Right lobe of liver (tissue), 6 donors: Measurements from ENCODE around the gene TSN. TPM values are rescaled to one million over a fixed set of nuclear protein-coding genes. Genes with fewer than 3 reads are reported as not detected.
A peak's percentile ranks its signal among the peaks of the same experiment; 100 is the strongest.
"Not testable (repeated sequence)": the region's sequence is repeated elsewhere in the genome, so short reads cannot be mapped to it uniquely, and the experiment has no call there.

Experiments
- ATAC-seq, 4 donors: fragments of 200-7000 bp; cut with Tn5 transposase; one replicate each; pipeline ENCODE4 v1.9.1; 2020; ENCODE audit warnings: mild to moderate bottlenecking in 4 of 4, moderate library complexity in 4 of 4
- DNase-seq, 3 donors: peaks; one replicate each; pipeline ENCODE4 v3.0.0-alpha.2; 2020
- H3K27ac ChIP-seq, 3 donors: fragments of 200-600 bp; one replicate each; pipeline ENCODE4 v1.8.0; 2022
- H3K27me3 ChIP-seq, 2 donors: fragments of 200-600 bp; one replicate each; pipeline ENCODE4 v1.8.0; 2022
- H3K36me3 ChIP-seq, 4 donors: fragments of 200-600 bp; sonication (generic) in 1 of 4; one replicate each; pipeline versions ENCODE4 v1.5.1 to v1.8.0; 2017 to 2022; ENCODE audit warnings: control low read depth in 1 of 4
- H3K4me1 ChIP-seq, 4 donors: fragments of 200-600 bp; sonication (generic) in 1 of 4; one replicate each; pipeline versions ENCODE4 v1.5.1 to v1.8.0; 2017 to 2022; ENCODE audit warnings: control low read depth in 1 of 4
- H3K4me3 ChIP-seq, 3 donors: fragments of 200-600 bp; one replicate each; pipeline ENCODE4 v1.8.0; 2022
- H3K9me3 ChIP-seq, 4 donors: fragments of 200-600 bp; sonication (generic) in 1 of 4; one replicate each; pipeline versions ENCODE4 v1.5.1 to v1.8.0; 2017 to 2022; ENCODE audit warnings: control low read depth in 1 of 4
- POLR2A ChIP-seq: fragments of 450-650 bp; IDR thresholded peaks from one replicate; pipeline ENCODE4 v1.6.1; 2017; ENCODE audit warnings: antibody characterized with exemption, mild to moderate bottlenecking
- WGBS: methylation state at CpG from one replicate; pipeline ENCODE4 v1.1.6; 2018; ENCODE audit warnings: low coverage, low lambda C conversion rate; ENCODE audit not compliant: insufficient coverage; ENCODE audit errors: missing lambda C conversion rate; 5-methylcytosine and 5-hydroxymethylcytosine counted together
- intact Hi-C, 2 donors: fragments of 100-400 bp; cut with DNase I; formaldehyde crosslinking; loops; one replicate each; pipeline versions ENCODE4 v1.11.2 to v1.14.1; 2022
- total RNA-seq, 6 experiments: library from RNA; depleted of rRNA in 2 of 6; stranded (reverse); fragments of >200 nt in 2 of 6; fragmentation: NEBNext Ultra II Directional in 3 of 6; extraction: Animal tissue kit (Norgen Biotek cat#: 25700) in 3 of 6; gene quantifications; one replicate each; pipeline versions ENCODE4 v1.1.0 to v1.2.4, GENCODE V29; 2016 to 2023
- TF ChIP-seq, protein P1 (sequence below), 4 donors: fragments of 200-600 bp in 3 of 4; fragments of 450-650 bp in 1 of 4; IDR thresholded peaks; one replicate each; pipeline versions ENCODE4 v1.5.1 to v1.8.0; 2016 to 2022; ENCODE audit warnings: antibody characterized with exemption in 4 of 4, mild to moderate bottlenecking in 2 of 4
- donor health status: DM: no; HTN: yes; CAD: no.
- donor health status: DM: no; HTN: no; CAD: no.
- donor health status: DM: no; HTN: no; CAD: no.
- donor health status: DM: no; HTN: yes; CAD: no.
- donor health status: DM: no; HTN: yes; CAD: no.

Gene TSN
- total RNA-seq, 6 experiments from 2014 or later: 22.5 to 38.1 (median 27.5) TPM

DNA sequence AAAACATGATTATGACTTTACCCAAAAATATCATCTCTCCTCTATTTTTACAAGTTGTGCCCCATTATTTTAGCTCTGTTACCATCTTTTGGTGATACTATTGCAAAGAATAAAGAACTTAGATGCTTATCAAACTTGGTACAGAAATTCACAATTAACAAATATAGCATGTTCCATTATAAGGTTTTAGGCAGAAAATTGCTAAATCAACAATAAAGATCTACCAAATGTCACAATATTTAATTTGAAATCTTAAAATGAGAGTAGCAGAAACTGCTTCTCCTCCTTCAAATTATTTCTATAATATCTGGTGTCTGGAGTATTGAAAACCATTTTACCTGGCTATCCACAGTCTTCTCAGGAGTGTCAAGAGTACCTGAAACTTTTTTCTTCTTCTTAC is 27.5 kb upstream of the TSN start:
- no peaks in the 10 kb centered on the region for H3K4me1 ChIP-seq
- intact Hi-C loops: loop anchor here in 1 of 2 donors (10.0 kb wide), 1 partner anchor 323 kb away; no protein-coding TSS in a partner anchor
- H3K4me3 ChIP-seq: no peak overlapping the region
- DNase-seq (no peak), ATAC-seq (no peak)
- no peak overlapping the region for H3K27ac ChIP-seq
- TF ChIP-seq POLR2A: no peak
- TF ChIP-seq, protein P1, sequence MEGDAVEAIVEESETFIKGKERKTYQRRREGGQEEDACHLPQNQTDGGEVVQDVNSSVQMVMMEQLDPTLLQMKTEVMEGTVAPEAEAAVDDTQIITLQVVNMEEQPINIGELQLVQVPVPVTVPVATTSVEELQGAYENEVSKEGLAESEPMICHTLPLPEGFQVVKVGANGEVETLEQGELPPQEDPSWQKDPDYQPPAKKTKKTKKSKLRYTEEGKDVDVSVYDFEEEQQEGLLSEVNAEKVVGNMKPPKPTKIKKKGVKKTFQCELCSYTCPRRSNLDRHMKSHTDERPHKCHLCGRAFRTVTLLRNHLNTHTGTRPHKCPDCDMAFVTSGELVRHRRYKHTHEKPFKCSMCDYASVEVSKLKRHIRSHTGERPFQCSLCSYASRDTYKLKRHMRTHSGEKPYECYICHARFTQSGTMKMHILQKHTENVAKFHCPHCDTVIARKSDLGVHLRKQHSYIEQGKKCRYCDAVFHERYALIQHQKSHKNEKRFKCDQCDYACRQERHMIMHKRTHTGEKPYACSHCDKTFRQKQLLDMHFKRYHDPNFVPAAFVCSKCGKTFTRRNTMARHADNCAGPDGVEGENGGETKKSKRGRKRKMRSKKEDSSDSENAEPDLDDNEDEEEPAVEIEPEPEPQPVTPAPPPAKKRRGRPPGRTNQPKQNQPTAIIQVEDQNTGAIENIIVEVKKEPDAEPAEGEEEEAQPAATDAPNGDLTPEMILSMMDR (IDR thresholded peaks at IDR 0.05): no peak
- H3K27me3 ChIP-seq: no peaks in the 10 kb centered on the region
- no peaks in the 10 kb centered on the region for H3K9me3 ChIP-seq
- peaks cover 3 to 58% (median 13%) of the 10 kb centered on the region in 4 donors for H3K36me3 ChIP-seq

DNA sequence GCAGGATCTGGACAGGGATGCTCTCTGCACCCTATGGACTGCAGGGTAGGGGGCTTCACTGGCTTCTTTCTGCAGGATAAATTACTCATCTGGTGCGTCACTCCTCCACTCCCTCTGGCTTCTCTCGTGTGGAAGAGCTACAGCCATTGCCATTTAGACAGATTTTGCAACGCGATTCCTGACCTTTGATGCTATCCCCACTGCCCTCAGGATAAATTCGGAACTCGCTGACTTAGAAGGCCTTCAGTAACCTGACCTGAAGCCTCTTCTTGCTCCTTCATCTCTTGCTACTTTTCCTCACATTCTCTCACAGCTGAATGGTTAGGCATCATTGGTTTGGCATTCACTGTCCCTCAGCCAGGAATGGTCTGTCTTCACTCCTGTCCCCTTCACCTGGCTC is 24.1 kb upstream of the TSN start:
- intact Hi-C loops: no loop called here
- DNase-seq (peak in 1 of 3 donors; percentile 6), ATAC-seq (no peak)
- 87% methylated on average over 6 of the region's 6 CpGs for WGBS
- no peak overlapping the region for H3K4me3 ChIP-seq
- H3K36me3 ChIP-seq: peaks cover 3 to 76% (median 21%) of the 10 kb centered on the region in 4 donors
- H3K4me1 ChIP-seq: peaks cover 0 to 8% (median 4%) of the 10 kb centered on the region in 4 donors
- no peaks in the 10 kb centered on the region for H3K9me3 ChIP-seq
- no peak for TF ChIP-seq POLR2A
- TF ChIP-seq, protein P1 (IDR thresholded peaks at IDR 0.05): no peak
- H3K27ac ChIP-seq: no peak overlapping the region
- no peaks in the 10 kb centered on the region for H3K27me3 ChIP-seq

DNA sequence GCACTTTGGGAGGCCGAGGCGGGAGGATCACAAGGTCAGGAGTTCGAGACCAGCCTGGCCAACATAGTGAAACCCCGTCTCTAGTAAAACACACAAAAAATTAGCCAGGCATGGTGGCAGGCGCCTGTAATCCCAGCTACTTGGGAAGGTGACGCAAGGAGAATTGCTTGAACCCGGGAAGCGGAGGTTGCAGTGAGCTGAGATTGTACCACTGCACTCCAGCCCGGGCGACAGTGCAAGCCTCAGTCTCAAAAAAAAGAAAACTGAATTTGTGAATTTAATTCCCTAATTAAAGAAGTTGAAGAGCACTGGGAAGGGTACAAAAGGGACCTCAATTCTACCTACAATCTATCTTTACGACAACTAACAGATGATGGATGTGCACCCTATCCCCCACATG is 20.9 kb upstream of the TSN start:
- ATAC-seq, intact Hi-C loops, H3K4me1 ChIP-seq, H3K27ac ChIP-seq, H3K27me3 ChIP-seq, H3K4me3 ChIP-seq, H3K9me3 ChIP-seq: not testable (repeated sequence)
- peaks cover 0 to 48% (median 14%) of the 10 kb centered on the region in 4 donors for H3K36me3 ChIP-seq
- 97% methylated on average over 9 of the region's 11 CpGs for WGBS
- peak in 1 of 3 donors; percentile 8 for DNase-seq

DNA sequence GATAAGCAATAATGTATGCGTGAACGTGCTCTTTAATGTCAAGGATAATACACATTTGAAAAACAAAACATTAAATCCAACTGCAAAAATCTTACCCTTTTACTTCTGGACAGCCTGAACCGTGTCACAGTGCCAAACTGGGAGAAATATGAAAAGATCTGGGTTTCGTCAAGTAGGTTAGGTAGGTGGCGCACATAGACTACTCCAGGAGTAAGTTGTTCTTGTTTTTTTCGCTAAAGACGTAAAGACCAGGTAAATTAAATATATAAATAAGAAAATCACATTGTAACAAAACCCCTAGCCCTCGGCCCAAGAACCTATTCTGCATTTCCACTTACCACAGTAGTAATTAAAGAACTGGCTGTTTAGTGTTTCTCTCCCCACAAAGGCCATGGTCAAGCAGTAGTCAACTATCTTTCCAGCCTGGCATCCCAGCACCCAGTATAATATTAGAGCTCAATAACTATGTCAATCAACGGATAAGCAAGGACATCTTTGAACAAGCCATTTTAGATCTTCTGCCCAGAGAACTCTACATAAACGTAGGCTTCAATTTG is 19.9 kb upstream of the TSN start:
- Histone ChIP-seq H3K36me3 (peaks cover 0 to 37% (median 11%) of the 10 kb centered on the region in 4 donors), H3K27ac (peak overlapping the region in 1 of 3 donors; percentile 55), H3K4me3 (peak overlapping the region; percentile 58 to 98 (median 89)), H3K9me3 (no peaks in the 10 kb centered on the region), H3K27me3 (no peaks in the 10 kb centered on the region), H3K4me1 (peaks cover 0 to 8% (median 4%) of the 10 kb centered on the region in 4 donors)
- DNase-seq: no peak
- intact Hi-C loops: no loop called here
- TF ChIP-seq, protein P1 (IDR thresholded peaks at IDR 0.05): no peak
- TF ChIP-seq POLR2A: no peak
- 30% methylated on average over 10 of the region's 10 CpGs for WGBS
- ATAC-seq: no peak

DNA sequence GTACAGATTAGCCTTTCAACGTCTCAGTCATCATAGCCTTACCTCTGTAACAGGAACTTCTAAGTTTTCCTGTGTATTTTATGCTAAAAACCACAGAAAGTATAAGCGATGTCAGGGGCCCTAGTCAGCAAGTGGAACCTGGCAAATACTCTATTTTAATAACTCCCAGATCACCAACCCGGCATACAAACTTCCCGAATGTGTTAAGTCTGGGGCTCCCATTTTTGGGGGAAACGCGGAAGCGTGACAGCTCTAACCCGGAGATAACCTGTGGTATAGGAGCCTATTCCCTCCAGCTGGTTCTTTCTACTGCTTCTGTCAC is 19.4 kb upstream of the TSN start:
- intact Hi-C loops: no loop called here
- peak overlapping the region in 2 of 3 donors; percentile 55 to 57 for H3K27ac ChIP-seq
- WGBS: 0% methylated on average over 8 of the region's 8 CpGs
- ATAC-seq (no peak), DNase-seq (peak in 1 of 3 donors; percentile 48)
- H3K36me3 ChIP-seq: peaks cover 0 to 32% (median 10%) of the 10 kb centered on the region in 4 donors
- peak overlapping the region; percentile 58 to 98 (median 89) for H3K4me3 ChIP-seq
- no peaks in the 10 kb centered on the region for H3K27me3 ChIP-seq
- no peak for TF ChIP-seq POLR2A
- TF ChIP-seq, protein P1 (IDR thresholded peaks at IDR 0.05): no peak
- peaks cover 0 to 8% (median 4%) of the 10 kb centered on the region in 4 donors for H3K4me1 ChIP-seq
- no peaks in the 10 kb centered on the region for H3K9me3 ChIP-seq
